HCEC 1CT (cell line): ENCODE data around the gene NKX3-2.

ENCODE experiments used
- DNase-seq: peaks from one replicate; pipeline ENCODE4 v3.0.0-alpha.2; 2017

NKX3-2 gene

GRCh38 chr4:13530823-13531624 lies 13.3 kb downstream of the NKX3-2 start:
- no peak for DNase-seq

GRCh38 chr4:13529128-13529919 lies 15.0 kb downstream of the NKX3-2 start:
- no peak for DNase-seq

- no peak for DNase-seq
Measured at GRCh38 chr4:13528821-13529127, 15.5 kb downstream of the NKX3-2 start.

- DNase-seq: no peak
Measured at GRCh38 chr4:13527981-13528820, 16.1 kb downstream of the NKX3-2 start.

- DNase-seq: no peak
Measured at GRCh38 chr4:13527192-13527980, 16.9 kb downstream of the NKX3-2 start.

GRCh38 chr4:13526658-13527057 lies 17.6 kb downstream of the NKX3-2 start:
- no peak for DNase-seq

GRCh38 chr4:13525606-13526281 lies 18.6 kb downstream of the NKX3-2 start:
- DNase-seq: no peak

GRCh38 chr4:13524504-13525243 lies 19.6 kb downstream of the NKX3-2 start:
- no peak for DNase-seq

- DNase-seq: no peak
Measured at GRCh38 chr4:13523591-13524503, 20.5 kb downstream of the NKX3-2 start.

GRCh38 chr4:13523105-13523477 lies 21.2 kb downstream of the NKX3-2 start:
- DNase-seq: no peak

- no peak for DNase-seq
Measured at GRCh38 chr4:13522282-13523104, 21.8 kb downstream of the NKX3-2 start.

- no peak for DNase-seq
Measured at GRCh38 chr4:13521047-13521446, 23.3 kb downstream of the NKX3-2 start.

GRCh38 chr4:13516315-13516860 lies 27.9 kb downstream of the NKX3-2 start:
- DNase-seq: no peak

- no peak for DNase-seq
Measured at GRCh38 chr4:13515268-13515667, 29.0 kb downstream of the NKX3-2 start.

- DNase-seq: no peak
Measured at GRCh38 chr4:13514722-13515121, 29.6 kb downstream of the NKX3-2 start.

GRCh38 chr4:13511101-13511500 lies 33.2 kb downstream of the NKX3-2 start:
- DNase-seq: peak; percentile 24

- DNase-seq: no peak
Measured at GRCh38 chr4:13509442-13509841, 34.9 kb downstream of the NKX3-2 start.

GRCh38 chr4:13504374-13504773 lies 39.9 kb downstream of the NKX3-2 start:
- no peak for DNase-seq

- DNase-seq: no peak
Measured at GRCh38 chr4:13498469-13498868, 45.8 kb downstream of the NKX3-2 start.
